Lower lobe of right lung (tissue), 2 donors: Measurements from ENCODE around the gene OGDH. TPM values are rescaled to one million over a fixed set of nuclear protein-coding genes. Genes with fewer than 3 reads are reported as not detected.
"Not testable (repeated sequence)": the region's sequence is repeated elsewhere in the genome, so short reads cannot be mapped to it uniquely, and the experiment has no call there.

ENCODE experiments used
- ATAC-seq, 2 donors: fragments of 200-7000 bp; cut with Tn5 transposase; one replicate each; pipeline ENCODE4 v1.9.1; 2020 to 2022; ENCODE audit warnings: mild to moderate bottlenecking in 2 of 2, moderate library complexity in 2 of 2
- DNase-seq: peaks from one replicate; pipeline ENCODE4 v3.0.0-alpha.2; 2020
- H3K27ac ChIP-seq: fragments of 200-600 bp; one replicate; pipeline ENCODE4 v1.8.0; 2022
- H3K27me3 ChIP-seq: fragments of 200-600 bp; one replicate; pipeline ENCODE4 v1.8.0; 2022; ENCODE audit warnings: low read depth
- H3K36me3 ChIP-seq: fragments of 200-600 bp; one replicate; pipeline ENCODE4 v1.8.0; 2022; ENCODE audit warnings: mild to moderate bottlenecking
- H3K4me1 ChIP-seq: fragments of 200-600 bp; one replicate; pipeline ENCODE4 v1.8.0; 2022
- H3K4me3 ChIP-seq: fragments of 200-600 bp; one replicate; pipeline ENCODE4 v1.8.0; 2022; ENCODE audit warnings: mild to moderate bottlenecking
- H3K9me3 ChIP-seq: fragments of 200-600 bp; one replicate; pipeline ENCODE4 v1.8.0; 2022
- intact Hi-C: fragments of 100-400 bp; cut with DNase I; formaldehyde crosslinking; loops from one replicate; pipeline ENCODE4 v1.11.0; 2022
- total RNA-seq: library from RNA; stranded (reverse); fragmentation: NEBNext Ultra II Directional; extraction: Animal tissue kit (Norgen Biotek cat#: 25700); gene quantifications from one replicate; pipeline ENCODE4 v1.2.1, GENCODE V29; 2021
- TF ChIP-seq, protein P1 (sequence below): fragments of 200-600 bp; IDR thresholded peaks from one replicate; pipeline ENCODE4 v1.8.0; 2022; ENCODE audit warnings: antibody characterized with exemption, mild to moderate bottlenecking
- donor health status: DM: no; HTN: yes; CAD: no; lungs with severe emphysema.

Gene OGDH
- total RNA-seq, 1 donor from 2014 or later, result 132 TPM

DNA sequence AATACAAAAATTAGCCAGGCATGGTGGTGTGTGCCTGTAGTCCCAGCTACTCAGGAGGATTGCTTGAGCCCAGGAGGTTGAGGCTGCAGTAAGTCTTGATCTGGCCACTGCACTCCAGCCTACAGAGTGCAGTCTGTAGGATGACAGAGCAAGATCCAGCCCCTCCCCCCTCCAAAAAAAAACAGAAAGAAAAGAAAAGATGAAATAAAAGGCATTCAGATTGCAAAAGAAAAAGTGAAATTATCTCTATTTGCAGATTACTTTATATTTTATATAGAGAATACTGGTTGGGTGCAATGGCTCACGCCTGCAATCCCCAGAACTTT, 121.5 kb downstream of the OGDH start:
- DNase-seq (no peak), ATAC-seq (no peak)
- Histone ChIP-seq H3K4me1 (peaks cover 13% of the 10 kb centered on the region), H3K27me3 (no peaks in the 10 kb centered on the region), H3K9me3 (no peaks in the 10 kb centered on the region), H3K4me3 (no peak overlapping the region), H3K27ac (no peak overlapping the region), H3K36me3 (no peaks in the 10 kb centered on the region)
- TF ChIP-seq, protein P1, sequence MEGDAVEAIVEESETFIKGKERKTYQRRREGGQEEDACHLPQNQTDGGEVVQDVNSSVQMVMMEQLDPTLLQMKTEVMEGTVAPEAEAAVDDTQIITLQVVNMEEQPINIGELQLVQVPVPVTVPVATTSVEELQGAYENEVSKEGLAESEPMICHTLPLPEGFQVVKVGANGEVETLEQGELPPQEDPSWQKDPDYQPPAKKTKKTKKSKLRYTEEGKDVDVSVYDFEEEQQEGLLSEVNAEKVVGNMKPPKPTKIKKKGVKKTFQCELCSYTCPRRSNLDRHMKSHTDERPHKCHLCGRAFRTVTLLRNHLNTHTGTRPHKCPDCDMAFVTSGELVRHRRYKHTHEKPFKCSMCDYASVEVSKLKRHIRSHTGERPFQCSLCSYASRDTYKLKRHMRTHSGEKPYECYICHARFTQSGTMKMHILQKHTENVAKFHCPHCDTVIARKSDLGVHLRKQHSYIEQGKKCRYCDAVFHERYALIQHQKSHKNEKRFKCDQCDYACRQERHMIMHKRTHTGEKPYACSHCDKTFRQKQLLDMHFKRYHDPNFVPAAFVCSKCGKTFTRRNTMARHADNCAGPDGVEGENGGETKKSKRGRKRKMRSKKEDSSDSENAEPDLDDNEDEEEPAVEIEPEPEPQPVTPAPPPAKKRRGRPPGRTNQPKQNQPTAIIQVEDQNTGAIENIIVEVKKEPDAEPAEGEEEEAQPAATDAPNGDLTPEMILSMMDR, result no peak
- intact Hi-C loops, result no loop called here

DNA sequence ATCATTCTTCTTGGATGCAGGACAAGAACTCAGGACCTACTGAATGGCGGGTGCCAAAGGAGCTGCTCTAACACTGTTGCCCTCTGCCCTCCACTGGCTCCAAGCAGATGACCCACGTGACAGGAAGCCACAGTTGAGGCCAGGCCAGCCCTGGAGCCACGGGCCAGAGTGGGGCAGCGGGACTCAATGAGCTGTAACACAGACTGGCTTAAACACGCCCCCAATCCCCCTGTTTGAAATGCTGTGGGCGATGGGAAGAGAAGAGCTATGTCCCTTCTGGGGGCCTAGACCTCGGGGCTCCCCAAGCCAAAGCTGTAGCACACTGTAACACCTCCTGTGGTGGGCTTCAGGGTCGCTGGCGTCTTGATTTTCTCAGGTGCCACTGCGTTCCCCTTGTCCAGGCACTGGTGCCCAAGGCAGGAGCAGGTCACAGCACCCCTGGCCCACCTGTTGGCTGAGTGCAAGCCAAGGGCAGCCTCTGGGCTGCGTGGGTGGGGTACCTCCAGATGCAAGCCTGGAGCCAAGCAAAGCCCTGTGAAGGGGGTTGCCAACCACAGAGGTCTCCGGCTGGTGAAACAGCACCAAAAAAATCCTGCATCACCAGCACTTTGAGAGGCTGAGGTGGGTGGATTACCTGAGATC, 123.6 kb downstream of the OGDH start:
- Histone ChIP-seq H3K36me3 (no peaks in the 10 kb centered on the region), H3K27me3 (no peaks in the 10 kb centered on the region), H3K9me3 (no peaks in the 10 kb centered on the region), H3K4me1 (peaks cover 13% of the 10 kb centered on the region), H3K27ac (no peak overlapping the region), H3K4me3 (no peak overlapping the region)
- TF ChIP-seq, protein P1, result no peak
- DNase-seq, result no peak
- intact Hi-C loops, result no loop called here
- peak; percentile 59 to 61 for ATAC-seq

DNA sequence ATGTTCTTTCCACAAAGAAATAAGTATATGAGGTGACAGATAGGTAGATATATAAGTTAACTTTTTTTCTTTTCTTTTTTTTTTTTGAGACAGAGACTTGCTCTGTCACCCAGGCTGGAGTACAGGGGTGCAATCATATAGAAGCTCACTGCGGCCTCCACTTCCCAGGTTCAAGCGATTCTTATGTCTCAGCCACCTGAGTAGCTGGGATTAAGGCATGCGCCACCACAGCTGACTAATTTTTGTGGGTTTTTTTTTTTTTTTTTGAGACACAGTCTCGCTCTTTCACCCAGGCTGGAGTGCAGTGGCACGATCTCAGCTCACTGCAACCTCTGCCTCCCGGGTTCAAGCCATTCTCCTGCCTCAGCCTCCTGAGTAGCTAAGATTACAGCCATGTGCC, 126.5 kb downstream of the OGDH start:
- H3K4me3 ChIP-seq, H3K27ac ChIP-seq, H3K36me3 ChIP-seq, ATAC-seq, H3K9me3 ChIP-seq, DNase-seq, H3K4me1 ChIP-seq, intact Hi-C loops, H3K27me3 ChIP-seq: not testable (repeated sequence)

DNA sequence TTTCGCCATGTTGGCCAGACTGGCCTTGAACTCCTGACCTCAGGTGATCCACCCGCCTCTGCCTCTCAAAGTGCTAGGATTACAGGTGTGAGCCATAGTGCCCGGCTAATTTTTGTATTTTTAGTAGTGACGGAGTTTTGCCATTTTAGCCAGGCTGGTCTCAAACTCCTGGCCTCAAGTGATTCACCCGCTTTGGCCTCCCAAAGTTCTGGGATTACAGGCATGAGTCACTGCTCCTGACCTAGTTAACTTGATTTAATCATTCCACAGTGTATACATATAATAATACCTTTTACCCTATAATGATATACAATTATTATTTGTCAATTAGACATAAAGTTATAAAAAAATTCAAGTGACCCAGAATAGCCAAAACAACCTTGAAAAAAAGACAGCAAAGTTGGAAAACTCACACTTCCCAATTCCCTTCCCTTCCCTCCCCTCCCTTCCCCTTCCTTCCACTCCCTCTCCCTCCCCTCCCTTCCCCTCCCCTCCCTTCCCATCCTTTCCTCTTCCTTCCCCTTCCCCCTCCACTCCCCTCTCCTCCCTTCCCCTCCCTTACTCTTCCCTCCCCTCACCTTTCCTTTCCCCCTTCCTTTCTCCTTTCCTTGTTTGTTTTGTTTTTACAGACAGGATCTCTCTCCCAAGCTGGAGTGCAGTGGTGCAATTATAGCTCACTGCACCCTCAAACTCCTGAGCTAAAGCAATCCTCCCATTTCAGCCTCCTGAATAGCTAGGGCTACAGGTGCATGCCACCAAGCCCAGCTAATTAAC, 127.5 kb downstream of the OGDH start:
- Histone ChIP-seq H3K36me3 (no peaks in the 10 kb centered on the region), H3K4me1 (peaks cover 4% of the 10 kb centered on the region), H3K27ac (no peak overlapping the region), H3K9me3 (no peaks in the 10 kb centered on the region), H3K4me3 (no peak overlapping the region), H3K27me3 (no peaks in the 10 kb centered on the region)
- TF ChIP-seq, protein P1, result no peak
- DNase-seq, result no peak
- no peak for ATAC-seq
- intact Hi-C loops, result no loop called here

DNA sequence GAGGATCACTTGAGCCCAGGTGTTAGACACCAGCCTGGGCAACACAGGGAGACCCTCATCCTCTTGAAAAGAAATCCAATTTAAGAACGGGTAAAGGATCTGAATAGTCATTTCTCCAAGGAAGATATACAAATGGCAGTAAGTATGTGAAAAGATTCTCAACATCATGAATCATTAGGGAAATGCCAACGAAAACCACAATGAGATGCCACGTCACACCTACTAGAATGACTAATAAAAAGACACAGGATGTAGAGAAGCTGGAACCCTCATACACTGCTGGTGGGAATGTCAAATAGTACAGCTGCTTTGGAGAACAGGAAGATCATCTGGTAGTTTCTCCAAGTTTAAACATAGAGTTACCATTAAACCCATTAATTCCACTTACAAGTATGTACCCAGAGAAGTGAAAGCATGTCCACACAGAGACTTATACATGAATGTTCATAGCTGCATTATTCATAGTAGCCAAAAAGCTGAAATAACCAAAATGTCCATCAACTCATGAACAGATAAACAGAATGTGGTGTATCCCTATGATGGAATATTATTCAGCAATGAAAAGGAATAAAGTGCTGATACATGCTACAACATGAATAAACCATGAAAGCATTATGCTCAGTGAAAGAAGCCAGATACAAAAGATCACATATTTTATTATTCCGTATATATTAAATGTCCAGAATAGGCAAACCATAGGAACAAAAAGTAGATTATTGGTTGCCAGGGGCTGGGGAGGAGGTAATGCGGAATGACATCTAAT, 129.2 kb downstream of the OGDH start:
- no peaks in the 10 kb centered on the region for H3K27me3 ChIP-seq
- no peaks in the 10 kb centered on the region for H3K4me1 ChIP-seq

More for the DNA sequence above, 129.2 kb downstream of the OGDH start:
- no peaks in the 10 kb centered on the region for H3K9me3 ChIP-seq
- no peak overlapping the region for H3K27ac ChIP-seq
- H3K36me3 ChIP-seq, result no peaks in the 10 kb centered on the region
- DNase-seq (no peak), ATAC-seq (no peak)
- TF ChIP-seq, protein P1, result no peak
- intact Hi-C loops, result no loop called here
- no peak overlapping the region for H3K4me3 ChIP-seq
